GM18502 (cell line): Measurements from ENCODE around the gene SEC22C.

Experiments
- ATAC-seq: cut with Tn5 transposase; IDR thresholded peaks from one replicate; pipeline ENCODE4 v1.9.1; 2021; ENCODE audit warnings: mild to moderate bottlenecking; ENCODE audit not compliant: unreplicated experiment, poor library complexity

The SEC22C gene

GRCh38 chr3:42515976-42516375 is 65.8 kb downstream of the SEC22C start:
- ATAC-seq: no peak

GRCh38 chr3:42515391-42515916 is 66.3 kb downstream of the SEC22C start:
- ATAC-seq: no peak

GRCh38 chr3:42514876-42515275 is 66.9 kb downstream of the SEC22C start:
- no peak for ATAC-seq

GRCh38 chr3:42513521-42513920 is 68.2 kb downstream of the SEC22C start:
- ATAC-seq: no peak

- ATAC-seq: no peak
Observed at GRCh38 chr3:42513121-42513520, 68.6 kb downstream of the SEC22C start.

- ATAC-seq: no peak
Observed at GRCh38 chr3:42511736-42512135, 70.0 kb downstream of the SEC22C start.

GRCh38 chr3:42511201-42511600 is 70.6 kb downstream of the SEC22C start:
- no peak for ATAC-seq

- no peak for ATAC-seq
Observed at GRCh38 chr3:42510325-42510724, 71.4 kb downstream of the SEC22C start.

- no peak for ATAC-seq
Observed at GRCh38 chr3:42509111-42509510, 72.7 kb downstream of the SEC22C start.

GRCh38 chr3:42508562-42508961 is 73.2 kb downstream of the SEC22C start:
- ATAC-seq: no peak

GRCh38 chr3:42507761-42508335 is 73.9 kb downstream of the SEC22C start:
- no peak for ATAC-seq

GRCh38 chr3:42507252-42507651 is 74.5 kb downstream of the SEC22C start:
- ATAC-seq: no peak

- no peak for ATAC-seq
Observed at GRCh38 chr3:42505849-42506410, 75.8 kb downstream of the SEC22C start.

- ATAC-seq: no peak
Observed at GRCh38 chr3:42505128-42505848, 76.5 kb downstream of the SEC22C start.

GRCh38 chr3:42504334-42505127 is 77.2 kb downstream of the SEC22C start:
- no peak for ATAC-seq

GRCh38 chr3:42503957-42504333 is 77.8 kb downstream of the SEC22C start:
- ATAC-seq: no peak

GRCh38 chr3:42503251-42503924 is 78.4 kb downstream of the SEC22C start:
- no peak for ATAC-seq

GRCh38 chr3:42502429-42503250 is 79.1 kb downstream of the SEC22C start, which contains the start of gene VIPR1:
TSS of gene VIPR1 (plus strand) at chr3:42502643. CDS start at chr3:42502736, 93 bp downstream.
- ATAC-seq: peak; percentile 97

GRCh38 chr3:42501681-42502428 is 79.9 kb downstream of the SEC22C start:
- ATAC-seq: no peak
